ENCODE results near the gene ZNF683. TPM values are rescaled to one million over a fixed set of nuclear protein-coding genes. Genes with fewer than 3 reads are reported as not detected.

ZNF683 gene
- total and polyA plus RNA-seq, 2 donors (not counting 3 experiments of a cell fraction or from before 2014, with no cell fraction given), result not detected

GRCh38 chr1:26351590-26352337, 20.8 kb downstream of the ZNF683 start:
- Histone ChIP-seq H3K79me2 (ENCODE audit: control insufficient read depth, insufficient read depth, low read length) (no peaks in the 10 kb centered on the region), H3K9me1 (replicated peaks; ENCODE audit: control insufficient read depth, extremely low read depth, insufficient read depth, low read length) (no peaks in the 10 kb centered on the region), H3K9ac (replicated peaks; ENCODE audit: extremely low read depth, insufficient read depth, low read length) (no peak overlapping the region), H3K4me3 (replicated peaks in 1 of 3; ENCODE audit: insufficient read depth in 1 of 3, low read depth in 1 of 3, low read length in 3 of 3) (no peak overlapping the region), H3K4me1 (ENCODE audit: control insufficient read depth, extremely low read depth, insufficient read depth, low read length) (peaks cover 15% of the 10 kb centered on the region), H2AFZ (ENCODE audit: low read depth, low read length) (no peak overlapping the region), H3K27me3 (ENCODE audit: control insufficient read depth in 2 of 2, insufficient read depth in 2 of 2, low read length in 2 of 2) (no peaks in the 10 kb centered on the region), H3K36me3 (ENCODE audit: control insufficient read depth in 2 of 2, extremely low read depth in 1 of 2, insufficient read depth in 2 of 2, low read length in 2 of 2) (no peaks in the 10 kb centered on the region), H3K27ac (ENCODE audit: insufficient read depth, low read depth, low read length) (peak overlapping the region; percentile 51), H3K4me2 (ENCODE audit: insufficient read depth, low read length) (no peak overlapping the region), H4K20me1 (replicated peaks; ENCODE audit: control insufficient read depth, extremely low read depth, insufficient read depth, low read length) (no peaks in the 10 kb centered on the region), H3K9me3 (replicated peaks; ENCODE audit: control insufficient read depth, insufficient read depth, low read length) (no peaks in the 10 kb centered on the region)
- no TSS peak for BruUV-seq (replicated peaks)
- ChIA-PET POLR2A (no interaction called here), CTCF (interaction anchor here (1.1 to 1.5 kb wide), 2 partner anchors 12 to 65 kb away, joined by 3 to 5 read pairs; no protein-coding TSS in a partner anchor)
- intact Hi-C loops (cut with micrococcal nuclease), result no loop called here
- dilution Hi-C loops (cut with MboI; ENCODE audit: extremely low pct_ligation_motif_present, low sequenced_read_pairs), result no loop called here
- FAIRE-seq, result no peak
- DNase-seq (ENCODE audit: low read depth, low spot score), result no peak
- TF ChIP-seq EZH2 (IDR thresholded peaks at IDR 0.05; ENCODE audit: borderline replicate concordance, low read depth, low read length, severe bottlenecking), result no peak
- no peak for TF ChIP-seq MYC (IDR thresholded peaks at IDR 0.05; ENCODE audit: low read depth, low read length)
- TF ChIP-seq FOS (IDR thresholded peaks at IDR 0.05; ENCODE audit: borderline replicate concordance, insufficient read depth, low read length), result no peak
- TF ChIP-seq GATA2 (IDR thresholded peaks at IDR 0.05; ENCODE audit: insufficient read depth, insufficient read length, low read depth, low read length), result no peak
- TF ChIP-seq MAX (IDR thresholded peaks at IDR 0.05; ENCODE audit: insufficient read depth, insufficient read length), result no peak
- no peak for TF ChIP-seq JUN (IDR thresholded peaks at IDR 0.05; ENCODE audit: borderline replicate concordance, insufficient read depth, insufficient read length, low read depth)
- TF ChIP-seq POLR2A (IDR thresholded peaks at IDR 0.05; ENCODE audit: low read depth, low read length), result no peak
- no peak for TF ChIP-seq POLR2AphosphoS5 (IDR thresholded peaks at IDR 0.05; ENCODE audit: insufficient read depth, low read depth, low read length)
- TF ChIP-seq CTCF (IDR thresholded peaks at IDR 0.05; ENCODE audit: extremely low read depth in 1 of 2, insufficient read depth in 1 of 2, low read depth in 1 of 2, low read length in 2 of 2), result no peak

Measured in endothelial cell of umbilical vein (primary cell).